Measurements from ENCODE around the gene SELENOI. TPM values are rescaled to one million over a fixed set of nuclear protein-coding genes. Genes with fewer than 3 reads are reported as not detected.
"Not testable (repeated sequence)": the region's sequence is repeated elsewhere in the genome, so short reads cannot be mapped to it uniquely, and the experiment has no call there.

Gene SELENOI
- total and polyA plus RNA-seq, 5 experiments from 2014 or later, result 2.6 to 21.5 (median 4.6) TPM

GRCh38 chr2:26349690-26350089 is 3.7 kb downstream of the SELENOI start:
- Mint-ChIP-seq H3K4me1 (peaks cover 26 to 64% (median 55%) of the 10 kb centered on the region in 4 donors), H3K9me3 (no peaks in the 10 kb centered on the region), H3K4me3 (no peak overlapping the region), H3K27ac (peak overlapping the region in 7 of 10 donors; percentile 8 to 78 (median 59)), H3K36me3 (peaks cover 0 to 17% (median 5%) of the 10 kb centered on the region in 3 donors), H3K27me3 (no peaks in the 10 kb centered on the region)
- ATAC-seq (no peak), DNase-seq (no peak)
- POLR2A ChIA-PET, result no interaction called here

- ATAC-seq, result no peak
- no peaks in the 10 kb centered on the region for H3K9me3 Mint-ChIP-seq
- no peak for DNase-seq
- peak overlapping the region in 1 of 10 donors; percentile 39 for H3K4me3 Mint-ChIP-seq
- H3K36me3 Mint-ChIP-seq, result peaks cover 0 to 21% (median 5%) of the 10 kb centered on the region in 3 donors
- H3K27ac Mint-ChIP-seq, result peak overlapping the region in 2 of 10 donors; percentile 22 to 65
- POLR2A ChIA-PET, result no interaction called here
- no peaks in the 10 kb centered on the region for H3K27me3 Mint-ChIP-seq
- H3K4me1 Mint-ChIP-seq, result peaks cover 27 to 67% (median 60%) of the 10 kb centered on the region in 4 donors
Observed at GRCh38 chr2:26351375-26352090, 5.6 kb downstream of the SELENOI start.

DNA sequence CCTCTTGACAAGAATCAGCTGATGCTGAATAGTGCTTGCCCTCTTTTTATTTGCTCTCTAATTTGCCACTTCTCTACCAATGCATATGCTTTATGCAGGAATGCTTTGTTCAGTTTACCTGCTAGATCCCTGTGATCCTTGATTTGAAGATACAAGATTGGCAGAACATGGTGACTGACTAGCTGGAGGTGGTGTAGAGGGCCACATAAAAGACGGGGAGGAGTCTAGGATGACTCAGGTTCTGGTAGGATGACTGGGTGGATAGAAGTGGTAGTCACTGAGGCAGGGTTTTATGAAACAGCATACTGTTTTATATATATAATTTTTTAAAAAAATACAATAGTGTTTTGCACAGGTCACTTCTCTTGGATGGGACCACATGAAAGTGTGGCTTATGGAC is 6.9 kb downstream of the SELENOI start:
- no peak for DNase-seq
- peak in 1 of 2 donors; percentile 45 for ATAC-seq
- Mint-ChIP-seq H3K36me3 (peaks cover 0 to 24% (median 5%) of the 10 kb centered on the region in 3 donors), H3K27ac (no peak overlapping the region), H3K27me3 (no peaks in the 10 kb centered on the region), H3K4me1 (peaks cover 29 to 64% (median 59%) of the 10 kb centered on the region in 4 donors), H3K4me3 (peak overlapping the region in 1 of 10 donors; percentile 17), H3K9me3 (no peaks in the 10 kb centered on the region)
- POLR2A ChIA-PET, result interaction anchor here (1.0 kb wide), 1 partner anchor 28 kb away, joined by 4 read pairs; no protein-coding TSS in a partner anchor

DNA sequence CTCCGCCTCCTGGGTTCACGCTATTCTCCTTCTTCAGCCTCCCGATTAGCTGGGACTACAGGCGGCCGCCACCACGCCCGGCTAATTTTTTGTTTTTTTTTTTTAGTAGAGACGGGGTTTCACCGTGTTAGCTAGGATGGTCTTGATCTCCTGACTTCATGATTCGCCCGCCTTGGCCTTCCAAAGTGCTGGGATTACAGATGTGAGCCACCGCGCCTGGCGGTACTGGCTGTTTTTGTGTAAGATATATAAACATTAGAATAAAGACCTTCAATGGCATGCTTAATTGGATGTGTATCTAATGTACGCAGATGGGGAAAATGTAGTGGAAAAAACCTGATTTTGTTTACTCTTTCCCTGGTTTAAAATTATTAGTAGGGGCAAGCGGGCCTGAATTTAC is 8.5 kb downstream of the SELENOI start:
- not testable (repeated sequence) for H3K27ac Mint-ChIP-seq, DNase-seq, ATAC-seq, H3K9me3 Mint-ChIP-seq, H3K27me3 Mint-ChIP-seq
- Mint-ChIP-seq H3K36me3 (peaks cover 0 to 22% (median 5%) of the 10 kb centered on the region in 3 donors), H3K4me1 (peaks cover 32 to 70% (median 59%) of the 10 kb centered on the region in 4 donors), H3K4me3 (peak overlapping the region in 1 of 10 donors; percentile 30)
- POLR2A ChIA-PET, result interaction anchor here (0.6 kb wide), 1 partner anchor 49 kb away, joined by 6 read pairs; no protein-coding TSS in a partner anchor

DNA sequence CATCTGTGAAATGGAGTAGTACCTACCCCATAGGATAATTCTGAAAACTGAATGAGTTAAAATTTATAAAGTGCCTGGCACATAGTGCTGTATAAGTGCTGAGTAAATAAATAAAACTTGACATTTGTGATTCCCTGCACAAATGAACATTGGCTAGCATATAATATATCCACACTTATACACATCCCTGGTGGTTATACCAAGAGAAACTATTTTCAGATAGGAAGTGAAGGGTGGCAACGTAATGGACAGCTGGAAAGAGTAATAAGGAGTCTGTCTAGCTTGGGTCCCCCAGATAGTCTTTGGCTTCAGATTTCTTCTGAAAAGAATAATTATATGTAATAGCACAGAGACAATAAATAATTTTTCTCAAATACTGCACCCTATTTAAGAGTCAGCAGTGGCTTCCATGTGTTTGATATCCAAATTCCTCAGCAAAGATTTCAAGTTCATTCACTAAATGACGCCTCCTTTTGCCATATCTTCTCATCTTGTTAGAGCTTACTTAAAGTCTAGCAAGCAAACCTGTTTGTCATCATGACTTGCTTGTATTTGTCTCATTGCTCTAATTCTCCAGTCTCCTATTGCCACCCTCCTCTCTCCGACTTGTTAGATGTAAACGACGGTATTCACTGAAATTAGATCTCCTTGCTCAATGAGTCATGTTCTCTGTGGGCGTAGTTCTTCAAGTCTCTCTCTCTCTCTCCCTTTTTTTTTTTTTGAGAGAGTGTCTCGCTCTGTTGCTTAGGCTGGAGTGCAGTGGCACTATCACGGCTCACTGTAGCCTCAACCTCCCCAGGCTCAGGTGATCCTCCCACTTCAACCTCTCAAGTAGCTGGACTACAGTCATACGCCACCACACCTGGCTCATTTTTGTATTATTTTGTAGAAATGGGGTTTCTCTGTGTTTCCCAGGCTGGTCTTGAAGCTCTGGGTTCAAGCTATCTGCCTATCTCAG is 9.4 kb downstream of the SELENOI start:
- Mint-ChIP-seq H3K9me3 (no peaks in the 10 kb centered on the region), H3K4me1 (peaks cover 37 to 78% (median 60%) of the 10 kb centered on the region in 4 donors), H3K27me3 (no peaks in the 10 kb centered on the region), H3K27ac (peak overlapping the region in 1 of 10 donors; percentile 77), H3K4me3 (peak overlapping the region in 1 of 10 donors; percentile 11), H3K36me3 (peaks cover 0 to 22% (median 5%) of the 10 kb centered on the region in 3 donors)
- DNase-seq (no peak), ATAC-seq (no peak)
- POLR2A ChIA-PET, result no interaction called here

GRCh38 chr2:26356111-26356510 is 10.2 kb downstream of the SELENOI start:
- H3K9me3 Mint-ChIP-seq, result no peaks in the 10 kb centered on the region
- peaks cover 39 to 86% (median 59%) of the 10 kb centered on the region in 4 donors for H3K4me1 Mint-ChIP-seq
- peaks cover 0 to 22% (median 5%) of the 10 kb centered on the region in 3 donors for H3K36me3 Mint-ChIP-seq
- no peak overlapping the region for H3K4me3 Mint-ChIP-seq
- no peaks in the 10 kb centered on the region for H3K27me3 Mint-ChIP-seq
- no peak for ATAC-seq
- peak overlapping the region in 1 of 10 donors; percentile 57 for H3K27ac Mint-ChIP-seq
- POLR2A ChIA-PET, result no interaction called here
- no peak for DNase-seq

DNA sequence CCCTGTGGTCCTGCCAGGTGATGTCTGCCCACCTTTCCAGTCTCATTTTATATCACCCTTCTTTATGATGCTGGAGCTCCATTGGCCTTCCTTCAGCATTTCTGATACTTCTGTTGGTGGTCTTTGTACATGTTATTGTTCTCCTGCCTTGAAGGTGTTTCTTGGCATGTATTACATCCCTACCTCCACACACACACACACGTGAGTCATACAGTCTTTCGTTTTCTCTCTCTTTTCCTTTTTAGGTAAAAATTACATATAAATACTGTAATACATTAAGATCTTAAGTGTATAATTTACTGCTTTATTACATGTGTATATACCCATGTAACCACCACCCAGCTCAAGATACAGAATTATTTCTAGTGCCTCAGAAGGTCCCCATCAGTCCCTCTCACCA is 10.8 kb downstream of the SELENOI start:
- H3K36me3 Mint-ChIP-seq, result peaks cover 0 to 24% (median 7%) of the 10 kb centered on the region in 3 donors
- no peak overlapping the region for H3K4me3 Mint-ChIP-seq
- H3K4me1 Mint-ChIP-seq, result peaks cover 36 to 86% (median 57%) of the 10 kb centered on the region in 4 donors
- H3K27ac Mint-ChIP-seq, result no peak overlapping the region
- no peaks in the 10 kb centered on the region for H3K27me3 Mint-ChIP-seq
- DNase-seq (no peak), ATAC-seq (no peak)
- POLR2A ChIA-PET, result no interaction called here
- no peaks in the 10 kb centered on the region for H3K9me3 Mint-ChIP-seq

DNA sequence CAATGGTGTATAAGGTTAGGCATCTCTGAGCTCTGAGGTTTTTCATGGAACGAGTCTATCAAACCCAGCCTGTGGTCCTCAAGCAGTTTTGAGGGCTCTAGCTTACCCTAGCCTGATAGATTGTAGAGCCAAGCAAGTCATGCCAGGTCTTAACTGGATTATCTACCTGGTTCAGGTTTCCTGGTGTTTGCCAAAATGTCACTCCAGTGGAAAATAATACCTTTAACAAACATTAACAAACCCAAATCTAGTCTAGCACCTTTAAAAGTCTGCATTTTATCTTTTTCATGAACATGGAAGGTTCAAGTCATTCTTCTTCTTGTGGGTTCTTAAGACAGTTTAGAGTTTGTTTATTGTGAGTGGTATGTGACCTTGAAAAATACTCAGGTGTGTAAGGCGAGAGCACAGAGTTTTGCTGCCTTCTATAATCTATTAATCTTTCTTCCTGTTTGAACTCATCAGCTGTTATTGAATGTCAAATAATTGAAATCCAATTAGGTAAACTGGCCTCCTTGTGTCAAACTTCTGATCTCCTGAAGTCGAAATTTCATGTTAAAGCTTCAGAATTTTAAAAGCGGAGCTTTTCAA is 14.0 kb downstream of the SELENOI start:
- Mint-ChIP-seq H3K27me3 (no peaks in the 10 kb centered on the region), H3K36me3 (peaks cover 0 to 9% (median 3%) of the 10 kb centered on the region in 3 donors), H3K4me3 (no peak overlapping the region), H3K9me3 (no peaks in the 10 kb centered on the region), H3K4me1 (peaks cover 39 to 78% (median 51%) of the 10 kb centered on the region in 4 donors), H3K27ac (peak overlapping the region in 1 of 10 donors; percentile 53)
- no peak for ATAC-seq
- DNase-seq, result no peak
- POLR2A ChIA-PET, result no interaction called here

DNA sequence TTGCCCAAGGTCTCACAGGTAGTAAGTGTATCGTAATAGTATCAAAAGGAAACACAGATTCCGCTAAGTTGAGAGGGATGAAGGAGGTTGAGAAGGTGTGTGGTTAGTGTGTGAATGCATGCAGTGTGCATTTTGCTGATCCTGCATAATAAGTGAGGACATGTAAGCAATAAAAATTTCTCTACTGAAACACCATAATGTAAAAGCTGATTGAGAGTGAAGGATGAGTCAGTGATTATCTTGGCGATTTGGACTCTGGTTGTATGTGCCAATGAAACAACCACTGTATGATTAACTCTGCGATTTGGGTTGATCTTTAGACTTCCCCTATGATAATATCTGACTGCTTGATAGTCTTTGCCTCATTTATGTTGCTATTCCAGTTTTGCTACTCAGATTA is 17.4 kb downstream of the SELENOI start:
- no peak for ATAC-seq
- DNase-seq, result no peak
- H3K27me3 Mint-ChIP-seq, result no peaks in the 10 kb centered on the region
- no peak overlapping the region for H3K4me3 Mint-ChIP-seq
- no peaks in the 10 kb centered on the region for H3K9me3 Mint-ChIP-seq
- peaks cover 24 to 47% (median 32%) of the 10 kb centered on the region in 4 donors for H3K4me1 Mint-ChIP-seq
- POLR2A ChIA-PET, result no interaction called here
- H3K36me3 Mint-ChIP-seq, result peaks cover 0 to 30% (median 15%) of the 10 kb centered on the region in 3 donors
- H3K27ac Mint-ChIP-seq, result no peak overlapping the region

DNA sequence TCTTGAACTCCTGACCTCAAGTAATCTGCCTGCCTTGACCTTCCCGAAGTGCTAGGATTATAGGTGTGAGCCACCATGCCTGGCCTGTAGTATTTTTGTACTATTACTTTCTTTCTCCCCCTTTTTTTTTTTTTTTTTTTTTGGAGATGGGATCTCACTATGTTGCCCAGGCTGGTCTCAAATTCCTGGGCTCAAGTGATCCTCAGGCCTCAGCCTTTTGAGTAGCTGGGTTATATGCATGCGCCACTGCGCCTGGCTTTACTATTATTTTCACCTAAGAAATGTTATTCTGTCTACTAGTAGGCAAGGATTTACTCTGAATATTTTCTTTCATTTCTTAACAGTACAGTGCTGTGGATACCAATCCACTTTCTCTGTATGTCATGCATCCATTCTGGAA is 18.0 kb downstream of the SELENOI start:
- ATAC-seq (no peak), DNase-seq (no peak)
- Mint-ChIP-seq H3K9me3 (no peaks in the 10 kb centered on the region), H3K36me3 (peaks cover 0 to 36% (median 18%) of the 10 kb centered on the region in 3 donors), H3K4me3 (no peak overlapping the region), H3K4me1 (peaks cover 20 to 41% (median 29%) of the 10 kb centered on the region in 4 donors), H3K27me3 (no peaks in the 10 kb centered on the region), H3K27ac (no peak overlapping the region)
- POLR2A ChIA-PET, result no interaction called here

GRCh38 chr2:26364669-26365068 is 18.7 kb downstream of the SELENOI start:
- no peak for DNase-seq
- Mint-ChIP-seq H3K36me3 (peaks cover 5 to 43% (median 25%) of the 10 kb centered on the region in 3 donors), H3K27ac (no peak overlapping the region), H3K4me1 (peaks cover 15 to 34% (median 24%) of the 10 kb centered on the region in 4 donors), H3K9me3 (no peaks in the 10 kb centered on the region), H3K4me3 (no peak overlapping the region), H3K27me3 (no peaks in the 10 kb centered on the region)
- no peak for ATAC-seq
- POLR2A ChIA-PET, result no interaction called here

GRCh38 chr2:26366957-26367356 is 21.0 kb downstream of the SELENOI start:
- Mint-ChIP-seq H3K9me3 (peaks cover 0 to 3% (median 0%) of the 10 kb centered on the region in 9 donors), H3K4me3 (no peak overlapping the region), H3K27me3 (no peaks in the 10 kb centered on the region), H3K4me1 (peaks cover 8 to 15% (median 12%) of the 10 kb centered on the region in 4 donors), H3K27ac (no peak overlapping the region), H3K36me3 (peaks cover 5 to 51% (median 28%) of the 10 kb centered on the region in 3 donors)
- DNase-seq (no peak), ATAC-seq (no peak)
- POLR2A ChIA-PET, result no interaction called here
